Testis (tissue), 3 donors: ENCODE results near the gene PGC. TPM values are rescaled to one million over a fixed set of nuclear protein-coding genes. Genes with fewer than 3 reads are reported as not detected.
A peak's percentile ranks its signal among the peaks of the same experiment; 100 is the strongest.

Source experiments
- DNase-seq: peaks from one replicate; pipeline ENCODE4 v3.0.0-alpha.2; 2019
- H3K27ac ChIP-seq, 2 donors: fragments of 200-600 bp; sonication (generic); one replicate each; pipeline ENCODE4 v1.5.1; 2019
- H3K27me3 ChIP-seq: fragments of 200-600 bp; sonication (generic); one replicate; pipeline ENCODE4 v1.5.1; 2019
- H3K36me3 ChIP-seq: fragments of 200-600 bp; sonication (generic); one replicate; pipeline ENCODE4 v1.5.1; 2017; ENCODE audit warnings: low read depth; ENCODE audit errors: missing control alignments
- H3K4me1 ChIP-seq: fragments of 200-600 bp; sonication (generic); one replicate; pipeline ENCODE4 v1.5.1; 2019
- H3K4me3 ChIP-seq, 2 donors: fragments of 200-600 bp; sonication (generic); one replicate each; pipeline ENCODE4 v1.5.1; 2017 to 2019
- H3K9me3 ChIP-seq: fragments of 200-600 bp; sonication (generic); one replicate; pipeline ENCODE4 v1.5.1; 2017
- CTCF ChIP-seq, 3 experiments: fragments of 450-650 bp in 2 of 3; fragments of 200-600 bp in 1 of 3; sonication (generic) in 1 of 3; IDR thresholded peaks; one replicate each; pipeline ENCODE4 v1.5.1; 2016 to 2019; ENCODE audit warnings: antibody characterized with exemption in 3 of 3, mild to moderate bottlenecking in 2 of 3, moderate library complexity in 1 of 3
- POLR2A ChIP-seq: fragments of 450-650 bp; IDR thresholded peaks from one replicate; pipeline ENCODE4 v1.6.1; 2017; ENCODE audit warnings: antibody characterized with exemption, mild to moderate bottlenecking, moderate library complexity
- WGBS, 2 donors: methylation state at CpG; one replicate each; pipeline ENCODE4 v1.1.5; 2018; 5-methylcytosine and 5-hydroxymethylcytosine counted together
- intact Hi-C: fragments of 100-400 bp; cut with DNase I; formaldehyde crosslinking; loops from one replicate; pipeline ENCODE4 v1.15.1; 2023; ENCODE audit warnings: low total_unique reads
- polyA plus RNA-seq: library from polyadenylated mRNA; stranded (reverse); fragments of 350-450 nt; fragmentation: Illumina TruSeq; extraction: RNeasy Lipid Tissue Mini Kit (QIAGEN cat#74804); gene quantifications from one replicate; pipeline ENCODE4 v1.2.3, GENCODE V29; 2014; ENCODE audit warnings: low read depth, low replicate concordance; ENCODE audit not compliant: insufficient read depth
- total RNA-seq, 2 donors: library from RNA; depleted of rRNA; stranded (reverse); fragments of >200 nt; gene quantifications; one replicate each; pipeline ENCODE4 v1.2.3, GENCODE V29; 2016

PGC gene
- total and polyA plus RNA-seq, 3 donors from 2014 or later: 0.42 to 1.3 TPM; not detected in 1

GRCh38 chr6:41778895-41779294, 31.7 kb upstream of the PGC start:
- 25 to 39% methylated on average over 6 of the region's 6 CpGs for whole genome bisulfite sequencing, 2 donors
- no peak for DNase-seq
- H3K27me3 ChIP-seq: no peaks in the 10 kb centered on the region
- H3K27ac ChIP-seq: no peak overlapping the region
- H3K4me3 ChIP-seq: peak overlapping the region; percentile 73 to 81
- intact Hi-C loops: no loop called here
- H3K4me1 ChIP-seq: peaks cover 23% of the 10 kb centered on the region
- no peaks in the 10 kb centered on the region for H3K36me3 ChIP-seq
- TF ChIP-seq CTCF (IDR thresholded peaks at IDR 0.05): no peak
- TF ChIP-seq POLR2A: no peak
- H3K9me3 ChIP-seq: no peaks in the 10 kb centered on the region

- intact Hi-C loops: no loop called here
- WGBS, 2 donors: 77 to 79% methylated on average over 5 of the region's 5 CpGs
- Histone ChIP-seq H3K36me3 (no peaks in the 10 kb centered on the region), H3K27ac (no peak overlapping the region), H3K4me3 (no peak overlapping the region), H3K9me3 (no peaks in the 10 kb centered on the region), H3K27me3 (no peaks in the 10 kb centered on the region), H3K4me1 (peaks cover 23% of the 10 kb centered on the region)
- TF ChIP-seq CTCF (IDR thresholded peaks at IDR 0.05) (no peak), POLR2A (no peak)
- DNase-seq: no peak
Measured at GRCh38 chr6:41777551-41778285, 30.5 kb upstream of the PGC start.

- 82 to 85% methylated on average over 13 of the region's 13 CpGs for WGBS, 2 donors
- intact Hi-C loops: no loop called here
Measured at GRCh38 chr6:41775293-41775882, 28.2 kb upstream of the PGC start.

GRCh38 chr6:41774841-41775240, 27.6 kb upstream of the PGC start:
- Histone ChIP-seq H3K27ac (no peak overlapping the region), H3K4me1 (peaks cover 13% of the 10 kb centered on the region), H3K4me3 (no peak overlapping the region), H3K36me3 (no peaks in the 10 kb centered on the region), H3K27me3 (no peaks in the 10 kb centered on the region), H3K9me3 (no peaks in the 10 kb centered on the region)
- WGBS, 2 donors: 81 to 98% methylated on average over 3 of the region's 3 CpGs
- no peak for DNase-seq
- no peak for TF ChIP-seq POLR2A
- TF ChIP-seq CTCF (IDR thresholded peaks at IDR 0.05): no peak
- intact Hi-C loops: no loop called here

More at GRCh38 chr6:41775293-41775882, 28.2 kb upstream of the PGC start:
- Histone ChIP-seq H3K4me1 (peaks cover 13% of the 10 kb centered on the region), H3K27ac (no peak overlapping the region), H3K27me3 (no peaks in the 10 kb centered on the region), H3K9me3 (no peaks in the 10 kb centered on the region), H3K36me3 (no peaks in the 10 kb centered on the region), H3K4me3 (no peak overlapping the region)
- DNase-seq: no peak
- TF ChIP-seq POLR2A: no peak
- TF ChIP-seq CTCF (IDR thresholded peaks at IDR 0.05): no peak
